ENCODE results near the gene UBASH3B.
"Not testable (repeated sequence)": the region's sequence is repeated elsewhere in the genome, so short reads cannot be mapped to it uniquely, and the experiment has no call there.

Gene UBASH3B

GRCh38 chr11:122707901-122708300, 52.4 kb downstream of the UBASH3B start:
- DNase-seq (ENCODE audit: low read depth in 2 of 2) = no peak

- no peak for DNase-seq (ENCODE audit: low read depth in 2 of 2)
These were observed 53.7 kb downstream of the UBASH3B start for GRCh38 chr11:122709039-122709760.

- DNase-seq (ENCODE audit: low read depth in 2 of 2) = no peak
These were observed 55.8 kb downstream of the UBASH3B start for GRCh38 chr11:122711362-122711761.

- no peak for DNase-seq (ENCODE audit: low read depth in 2 of 2)
These were observed 56.4 kb downstream of the UBASH3B start for GRCh38 chr11:122711831-122712381.

- DNase-seq (ENCODE audit: low read depth in 2 of 2) = no peak
These were observed 58.5 kb downstream of the UBASH3B start for GRCh38 chr11:122714004-122714403.

GRCh38 chr11:122714484-122714883, 59.0 kb downstream of the UBASH3B start:
- DNase-seq (ENCODE audit: low read depth in 2 of 2) = no peak

- DNase-seq (ENCODE audit: low read depth in 2 of 2) = no peak
These were observed 60.3 kb downstream of the UBASH3B start for GRCh38 chr11:122715548-122716440.

GRCh38 chr11:122717264-122717867, 61.8 kb downstream of the UBASH3B start:
- no peak for DNase-seq (ENCODE audit: low read depth in 2 of 2)

GRCh38 chr11:122720107-122720881, 64.8 kb downstream of the UBASH3B start:
- no peak for DNase-seq (ENCODE audit: low read depth in 2 of 2)

- no peak for DNase-seq (ENCODE audit: low read depth in 2 of 2)
These were observed 65.9 kb downstream of the UBASH3B start for GRCh38 chr11:122721201-122721963.

GRCh38 chr11:122721964-122722266, 66.4 kb downstream of the UBASH3B start:
- DNase-seq (ENCODE audit: low read depth in 2 of 2) = peak; percentile 48 to 59

- no peak for DNase-seq (ENCODE audit: low read depth in 2 of 2)
These were observed 67.6 kb downstream of the UBASH3B start for GRCh38 chr11:122723106-122723505.

- DNase-seq (ENCODE audit: low read depth in 2 of 2) = no peak
These were observed 68.1 kb downstream of the UBASH3B start for GRCh38 chr11:122723576-122723975.

GRCh38 chr11:122724520-122724919, 69.0 kb downstream of the UBASH3B start:
- no peak for DNase-seq (ENCODE audit: low read depth in 2 of 2)

- DNase-seq (ENCODE audit: low read depth in 2 of 2) = no peak
These were observed 70.5 kb downstream of the UBASH3B start for GRCh38 chr11:122726028-122726427.

- DNase-seq (ENCODE audit: low read depth in 2 of 2) = no peak
These were observed 71.8 kb downstream of the UBASH3B start for GRCh38 chr11:122727101-122727929.

- no peak for DNase-seq (ENCODE audit: low read depth in 2 of 2)
These were observed 73.0 kb downstream of the UBASH3B start for GRCh38 chr11:122728561-122728960.

GRCh38 chr11:122729139-122729538, 73.6 kb downstream of the UBASH3B start:
- DNase-seq (ENCODE audit: low read depth in 2 of 2) = no peak

GRCh38 chr11:122730694-122731093, 75.2 kb downstream of the UBASH3B start:
- not testable (repeated sequence) for DNase-seq (ENCODE audit: low read depth in 2 of 2)

GRCh38 chr11:122731500-122731913, 76.0 kb downstream of the UBASH3B start:
- no peak for DNase-seq (ENCODE audit: low read depth in 2 of 2)
